ENCODE results near the gene CTNS.

CTNS gene

GRCh38 chr17:3626831-3627768 is 9.5 kb upstream of the CTNS start:
- DNase-seq, result no peak

- no peak for DNase-seq
These were observed 8.8 kb upstream of the CTNS start for GRCh38 chr17:3627769-3628167.

DNA sequence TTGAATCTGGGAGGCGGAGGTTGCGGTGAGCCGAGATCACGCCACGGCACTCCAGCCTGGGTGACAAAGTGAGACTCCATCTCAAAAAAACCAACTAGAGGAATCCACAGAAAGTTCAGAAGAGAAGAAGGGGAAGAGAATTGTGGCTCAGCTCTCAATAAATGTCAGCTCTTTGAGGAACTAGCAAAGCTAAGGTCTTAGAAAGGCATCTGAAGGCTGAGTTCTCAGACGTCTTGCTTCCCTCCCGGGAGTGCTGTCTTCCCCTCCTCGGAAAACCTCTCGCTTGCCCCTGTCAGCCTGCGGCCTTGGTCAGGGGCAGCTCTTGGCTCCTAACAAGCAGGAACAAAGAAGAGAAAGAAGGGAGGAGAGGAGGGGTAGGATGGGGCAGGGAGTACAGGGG is 5.8 kb upstream of the CTNS start:
- DNase-seq, result no peak

- no peak for DNase-seq
These were observed 4.3 kb upstream of the CTNS start for GRCh38 chr17:3632287-3632686.

DNA sequence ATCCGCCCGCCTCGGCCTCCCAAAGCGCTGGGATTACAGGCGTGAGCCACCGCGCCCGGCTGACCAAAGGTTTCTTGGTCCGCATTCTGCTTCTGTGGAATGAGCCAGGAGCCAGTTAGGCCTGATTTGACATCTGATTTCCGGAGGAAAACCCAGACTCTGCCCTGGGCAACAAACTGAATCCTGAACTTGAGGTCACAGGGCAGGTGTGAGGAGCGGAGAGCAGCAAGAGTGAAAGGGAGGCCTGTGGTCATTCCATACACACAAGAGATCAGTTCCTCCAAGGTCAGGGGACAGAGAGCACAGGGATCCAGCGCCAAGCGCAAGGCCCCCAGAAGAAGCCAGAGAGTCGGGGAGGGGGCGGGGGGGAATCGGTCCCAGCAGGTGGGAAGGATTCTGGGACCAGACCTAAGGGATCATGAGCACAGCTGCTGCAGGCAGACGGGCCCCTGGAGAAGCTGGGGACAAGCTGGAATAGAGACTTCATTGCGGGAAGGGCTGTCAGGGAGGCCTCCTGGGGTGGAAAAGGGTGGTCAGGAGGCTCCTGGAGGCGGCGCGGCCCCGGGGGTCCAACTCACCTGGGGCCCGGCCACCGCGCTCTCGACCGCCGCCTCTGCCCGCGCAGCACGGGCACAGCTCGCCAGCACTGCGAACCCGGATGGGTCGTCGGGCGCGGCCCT is 946 bp upstream of the CTNS start:
- DNase-seq, result no peak

DNA sequence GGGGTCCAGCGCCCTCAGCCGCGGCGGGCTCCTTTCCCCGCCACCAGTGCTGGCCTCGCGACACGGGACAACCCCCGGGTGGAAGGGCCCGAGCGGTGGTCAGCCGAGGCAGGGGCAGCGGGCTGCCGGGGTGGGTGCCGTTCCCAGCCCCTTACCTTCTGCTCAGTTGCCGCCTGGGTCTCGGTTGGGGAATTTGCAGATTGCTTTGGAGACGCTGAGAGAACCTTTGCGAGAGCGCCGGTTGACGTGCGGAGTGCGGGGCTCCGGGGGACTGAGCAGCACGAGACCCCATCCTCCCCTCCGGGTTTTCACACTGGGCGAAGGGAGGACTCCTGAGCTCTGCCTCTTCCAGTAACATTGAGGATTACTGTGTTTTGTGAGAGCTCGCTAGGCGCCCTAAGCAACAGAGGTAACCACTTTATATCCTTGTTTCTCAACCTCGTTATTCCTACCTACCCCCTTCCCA is 381 bp downstream of the CTNS start:
- DNase-seq, result no peak

DNA sequence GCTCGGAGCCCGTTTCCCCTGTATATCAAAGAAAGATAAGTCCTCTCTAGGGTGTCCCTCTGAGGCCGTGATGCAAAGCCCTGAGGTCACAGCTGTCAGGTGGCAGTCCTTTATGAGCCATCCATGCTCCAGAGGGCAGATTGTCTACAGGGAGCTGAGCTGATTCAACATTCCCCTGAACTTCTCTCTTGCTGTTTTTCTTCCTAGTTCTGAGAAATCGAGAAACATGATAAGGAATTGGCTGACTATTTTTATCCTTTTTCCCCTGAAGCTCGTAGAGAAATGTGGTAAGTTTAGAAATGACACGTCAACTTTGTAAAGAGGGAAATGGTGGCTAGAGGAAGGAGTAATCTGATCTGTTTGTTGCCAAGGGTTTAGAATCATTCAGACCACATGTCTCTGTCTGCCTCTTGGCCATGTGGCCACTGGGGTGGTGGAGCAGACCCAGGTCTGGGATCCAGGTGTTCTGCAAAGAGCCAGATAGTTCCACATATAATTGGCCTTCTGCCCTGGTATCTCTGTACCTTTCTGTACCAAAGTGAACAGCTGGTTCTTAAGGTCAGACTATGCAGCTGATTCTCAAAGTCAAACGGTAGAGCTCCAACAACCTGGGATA is 3.5 kb downstream of the CTNS start:
- DNase-seq, result peak in 1 of 2 donors; percentile 60

DNA sequence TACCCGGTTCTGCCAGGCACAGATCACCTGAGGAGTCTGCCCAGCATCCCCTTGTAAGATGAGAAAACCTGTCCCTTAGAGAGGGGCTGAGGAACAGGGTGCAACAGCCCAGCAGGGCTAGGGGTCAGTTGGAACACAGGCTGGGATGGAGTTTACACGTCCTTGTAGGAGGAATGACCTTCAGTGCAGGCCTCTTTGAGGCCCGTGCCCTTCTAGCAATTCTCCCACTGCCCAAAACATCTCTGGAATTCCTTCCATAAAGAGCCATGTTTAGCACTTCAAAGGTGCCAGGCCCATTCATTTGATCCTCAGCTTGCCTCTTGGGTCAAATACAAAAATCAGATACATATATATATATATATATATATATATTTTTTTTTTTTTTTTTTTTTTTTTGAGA is 4.5 kb downstream of the CTNS start:
- DNase-seq, result no peak

DNA sequence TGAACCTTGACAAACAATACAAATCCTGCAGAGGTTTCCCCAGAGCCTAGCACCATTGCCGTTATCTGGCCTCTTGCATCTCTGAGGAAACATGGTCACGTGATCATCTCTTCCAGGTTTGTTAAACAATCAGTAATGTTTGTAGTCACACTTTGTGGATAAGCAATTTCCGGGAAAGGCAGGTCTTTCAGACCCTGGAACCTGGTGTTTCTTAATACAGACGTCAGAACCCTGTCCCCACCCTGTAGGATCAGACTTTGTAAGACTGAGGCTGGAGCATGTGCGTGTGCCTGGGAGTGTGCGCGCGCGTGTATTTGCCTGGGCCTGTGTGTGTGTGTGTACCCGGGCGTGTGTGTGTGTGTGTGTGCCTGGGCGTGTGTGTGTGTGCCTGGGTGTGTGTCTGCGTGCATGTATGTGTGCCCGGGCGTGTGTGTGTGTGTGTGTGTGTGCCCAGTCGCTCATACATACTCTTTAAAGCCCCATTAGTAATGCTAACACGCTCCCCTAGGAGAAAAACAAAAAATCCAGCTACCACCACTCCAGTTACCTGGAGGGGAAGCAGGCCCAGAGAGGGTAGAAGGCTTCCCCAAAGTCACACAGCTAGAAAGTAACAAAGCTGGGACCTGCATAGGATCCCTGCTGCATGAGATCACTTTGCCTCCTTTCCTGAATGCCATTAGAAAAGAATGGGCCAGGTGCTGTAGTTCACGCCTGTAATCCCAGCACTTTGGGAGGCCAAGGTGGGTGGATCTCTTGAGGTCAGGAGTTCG is 5.3 kb downstream of the CTNS start:
- DNase-seq, result no peak

DNA sequence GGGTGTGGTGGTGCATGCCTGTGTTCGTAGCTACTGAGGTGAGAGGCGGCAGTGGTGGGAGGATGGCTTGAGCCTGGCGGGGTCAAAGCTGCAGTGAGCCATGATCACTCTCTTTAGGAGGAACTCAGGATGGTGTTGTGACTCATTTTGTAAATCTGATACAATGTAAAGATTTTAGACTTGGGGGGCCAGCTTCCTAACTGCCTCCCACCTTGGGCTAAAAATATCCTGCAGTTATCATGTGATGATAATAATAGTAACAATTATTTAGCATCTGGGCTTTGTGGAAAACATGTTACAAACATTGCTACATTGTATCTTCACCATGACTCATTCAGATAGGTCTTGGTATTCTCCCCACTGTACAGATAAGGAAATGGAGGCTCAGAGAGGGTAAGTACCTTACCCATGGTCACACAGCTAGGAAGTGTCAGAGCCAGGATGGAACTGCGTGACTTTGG is 7.4 kb downstream of the CTNS start:
- DNase-seq, result no peak

DNA sequence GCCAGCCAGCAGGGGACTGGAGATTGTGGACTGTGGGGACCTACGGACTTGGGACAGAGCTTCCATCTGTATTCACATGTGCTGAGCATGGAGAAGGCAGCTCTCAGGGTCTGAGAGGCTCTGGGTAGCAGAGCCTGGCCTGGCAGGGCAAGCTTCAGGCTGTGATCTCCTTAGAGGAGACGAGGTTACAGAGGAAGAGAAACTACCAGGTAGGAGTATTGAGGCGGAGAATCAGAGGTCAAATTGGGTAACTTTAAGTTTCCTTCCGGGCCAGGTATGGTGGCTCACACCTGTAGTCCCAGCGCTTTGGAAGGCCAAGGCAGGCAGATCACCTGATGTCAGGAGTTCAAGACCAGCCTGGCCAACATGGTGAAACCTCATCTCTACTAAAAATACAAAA is 8.8 kb downstream of the CTNS start:
- DNase-seq, result no peak

DNA sequence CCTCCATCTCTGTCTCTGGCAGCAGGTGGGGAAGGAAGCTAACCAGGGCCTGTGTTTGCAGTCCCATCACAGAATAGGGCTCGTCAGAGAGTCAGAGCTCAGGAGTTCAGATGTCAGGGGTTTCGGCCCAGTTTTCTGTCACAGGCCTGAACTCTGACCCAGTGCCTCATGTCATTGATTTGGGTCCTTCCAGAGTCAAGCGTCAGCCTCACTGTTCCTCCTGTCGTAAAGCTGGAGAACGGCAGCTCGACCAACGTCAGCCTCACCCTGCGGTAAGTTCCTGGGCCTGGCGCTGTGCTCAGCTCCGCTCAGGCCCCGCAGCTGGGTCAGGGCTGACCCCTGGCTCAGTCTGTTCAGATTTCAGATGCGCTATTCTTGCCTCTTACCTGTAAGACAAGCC is 10.7 kb downstream of the CTNS start:
- no peak for DNase-seq

DNA sequence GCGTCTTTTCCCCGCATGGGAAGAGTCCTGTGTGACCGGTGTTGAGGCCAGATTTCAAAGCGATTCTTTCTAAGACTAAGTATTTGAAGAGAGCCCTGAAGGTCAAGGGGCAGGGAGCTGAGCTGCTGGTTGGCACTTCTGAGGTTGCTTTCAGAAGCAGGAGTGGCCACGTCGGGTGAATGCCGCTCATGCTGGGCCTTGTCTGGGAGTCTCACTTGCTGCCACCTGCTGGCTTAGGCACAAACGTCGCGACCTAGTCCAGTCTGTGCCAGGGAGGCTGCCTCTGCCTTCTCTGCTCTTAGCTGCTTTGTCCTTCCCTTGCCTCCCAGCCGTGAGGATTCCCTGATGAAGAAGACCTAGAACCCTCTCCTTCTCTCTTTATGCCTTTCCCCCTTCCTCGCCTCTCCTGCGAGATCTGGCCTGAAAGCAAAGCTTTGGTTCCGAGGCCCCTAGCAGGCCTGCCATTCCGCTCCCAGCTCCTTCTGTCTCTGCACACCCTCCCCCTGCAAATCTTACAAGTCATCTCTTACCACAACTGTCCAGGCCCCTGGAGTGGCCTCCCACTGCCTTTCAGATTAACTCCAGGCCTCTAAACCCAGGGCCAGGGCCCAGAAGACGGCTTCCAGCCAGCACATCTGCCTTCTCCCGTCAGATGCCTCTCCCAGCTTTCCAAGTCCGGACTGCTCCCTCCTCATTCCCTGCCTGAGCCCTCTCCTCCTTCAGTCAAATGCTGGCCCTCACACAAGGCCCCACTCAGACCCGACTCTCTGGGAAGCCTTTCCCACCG is 11.4 kb downstream of the CTNS start:
- peak; percentile 25 to 39 for DNase-seq

GRCh38 chr17:3655766-3656165 is 19.2 kb downstream of the CTNS start:
- DNase-seq, result no peak

- no peak for DNase-seq
These were observed 19.8 kb downstream of the CTNS start for GRCh38 chr17:3656353-3656752.

- no peak for DNase-seq
These were observed 20.4 kb downstream of the CTNS start for GRCh38 chr17:3656755-3657587.

DNA sequence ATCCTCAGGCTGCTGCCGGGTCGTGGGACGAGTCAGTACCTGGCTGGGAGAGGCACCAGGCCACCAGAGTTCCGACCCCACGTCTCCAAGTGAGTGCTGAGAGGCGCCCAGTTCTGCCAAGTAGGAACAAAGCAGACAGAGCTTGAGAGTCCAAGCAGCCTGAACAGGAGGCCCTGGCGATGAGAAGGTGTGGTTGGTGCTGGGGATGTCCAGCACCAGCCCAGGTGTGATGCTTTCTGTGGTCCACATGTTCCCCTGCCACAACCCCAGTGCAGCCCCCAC is 21.0 kb downstream of the CTNS start:
- DNase-seq, result no peak

GRCh38 chr17:3657874-3658783 is 21.6 kb downstream of the CTNS start:
- no peak for DNase-seq

DNA sequence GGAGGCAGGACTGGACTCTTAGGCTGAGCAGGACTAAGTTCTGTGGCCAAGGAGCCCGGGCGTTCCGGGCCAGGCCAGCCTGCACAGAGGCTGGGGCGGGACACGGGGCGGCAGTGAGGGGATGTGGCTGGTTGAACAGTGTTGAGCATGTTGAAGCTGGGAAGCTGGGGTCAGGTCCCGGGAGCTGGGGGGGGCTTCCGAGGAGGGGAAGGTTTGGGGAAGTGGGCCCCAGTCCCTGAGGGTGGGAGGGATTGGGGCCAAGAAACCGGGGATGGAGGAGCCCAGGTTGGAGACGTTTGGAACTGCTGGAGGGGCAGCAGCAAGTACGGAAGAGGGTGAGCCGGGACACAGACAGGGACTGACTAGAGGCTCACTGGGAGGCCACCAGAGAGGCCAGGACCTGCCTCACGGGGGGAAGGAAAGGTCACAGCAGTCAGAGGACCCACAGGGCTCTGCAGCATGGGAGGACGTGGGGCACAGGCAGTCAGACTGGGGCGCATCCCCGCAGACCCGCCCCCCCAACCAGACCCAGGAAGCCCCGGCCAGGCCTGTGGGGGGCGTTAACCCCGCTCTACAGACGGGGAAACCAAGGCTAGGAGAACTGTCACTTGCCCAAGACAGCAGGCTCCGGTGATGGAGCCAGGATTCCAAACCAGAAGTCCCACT is 22.4 kb downstream of the CTNS start:
- no peak for DNase-seq

Data from CD4-positive, alpha-beta T cell treated with Interferon alpha-2 for 1 hour (primary cell).